Suprapubic skin (tissue), 4 donors: ENCODE data around the gene EPHA1. TPM values are rescaled to one million over a fixed set of nuclear protein-coding genes. Genes with fewer than 3 reads are reported as not detected.
"Not testable (repeated sequence)": the region's sequence is repeated elsewhere in the genome, so short reads cannot be mapped to it uniquely, and the experiment has no call there.

Experiments used
- DNase-seq, 2 donors: peaks; one replicate each; pipeline ENCODE4 v3.0.0-alpha.2; 2019; ENCODE audit warnings: low spot score in 2 of 2
- H3K27ac ChIP-seq: fragments of 200-600 bp; sonication (generic); one replicate; pipeline ENCODE4 v1.5.1; 2019
- H3K27me3 ChIP-seq: fragments of 200-600 bp; sonication (generic); one replicate; pipeline ENCODE4 v1.5.1; 2019
- H3K36me3 ChIP-seq: fragments of 200-600 bp; sonication (generic); one replicate; pipeline ENCODE4 v1.5.1; 2019
- H3K4me1 ChIP-seq: fragments of 200-600 bp; sonication (generic); one replicate; pipeline ENCODE4 v1.5.1; 2019
- H3K4me3 ChIP-seq: fragments of 200-600 bp; sonication (generic); one replicate; pipeline ENCODE4 v1.5.1; 2019; ENCODE audit warnings: mild to moderate bottlenecking
- H3K9me3 ChIP-seq: fragments of 200-600 bp; sonication (generic); one replicate; pipeline ENCODE4 v1.5.1; 2019
- CTCF ChIP-seq, 2 donors: fragments of 200-600 bp in 1 of 2; fragments of 450-650 bp in 1 of 2; sonication (generic) in 1 of 2; IDR thresholded peaks; one replicate each; pipeline ENCODE4 v1.5.1; 2016 to 2019; ENCODE audit warnings: antibody characterized with exemption in 2 of 2, mild to moderate bottlenecking in 1 of 2, moderate library complexity in 1 of 2
- EP300 ChIP-seq: sonication (generic); formaldehyde crosslinking; IDR thresholded peaks from one replicate; pipeline ENCODE4 v1.6.1; 2017; ENCODE audit warnings: antibody characterized with exemption
- POLR2A ChIP-seq, 2 donors: fragments of 450-650 bp; IDR thresholded peaks; one replicate each; pipeline ENCODE4 v1.6.1; 2017; ENCODE audit warnings: antibody characterized with exemption in 2 of 2, mild to moderate bottlenecking in 2 of 2, moderate library complexity in 2 of 2
- POLR2AphosphoS5 ChIP-seq, 3 donors: sonication (generic); formaldehyde crosslinking; IDR thresholded peaks; one replicate each; pipeline ENCODE4 v1.6.1; 2017; ENCODE audit warnings: antibody characterized with exemption in 3 of 3
- WGBS: methylation state at CpG from one replicate; pipeline ENCODE4 v1.1.5; 2018; 5-methylcytosine and 5-hydroxymethylcytosine counted together
- total RNA-seq, 4 donors: library from RNA; depleted of rRNA; stranded (reverse); fragments of >200 nt; gene quantifications; one replicate each; pipeline ENCODE4 v1.1.0, GENCODE V29; 2016

EPHA1 gene
- total RNA-seq, 4 donors from 2014 or later: 60.9 to 94.4 (median 67.7) TPM

GRCh38 chr7:143408252-143408685, 387 bp downstream of the EPHA1 start:
- DNase-seq: no peak
- H3K4me3 ChIP-seq: peak overlapping the region; percentile 54
- no peaks in the 10 kb centered on the region for H3K9me3 ChIP-seq
- 40% methylated on average over 14 of the region's 20 CpGs for WGBS
- peak overlapping the region; percentile 15 for H3K27ac ChIP-seq
- H3K27me3 ChIP-seq: no peaks in the 10 kb centered on the region
- H3K36me3 ChIP-seq: no peaks in the 10 kb centered on the region
- TF ChIP-seq POLR2A (IDR thresholded peaks at IDR 0.05) (no peak), EP300 (no peak), POLR2AphosphoS5 (IDR thresholded peaks at IDR 0.05) (no peak), CTCF (IDR thresholded peaks at IDR 0.05) (no peak)
- H3K4me1 ChIP-seq: peaks cover 48% of the 10 kb centered on the region

- H3K4me1 ChIP-seq: peaks cover 46% of the 10 kb centered on the region
- 27% methylated on average over 13 of the region's 13 CpGs for WGBS
- no peaks in the 10 kb centered on the region for H3K9me3 ChIP-seq
- no peaks in the 10 kb centered on the region for H3K27me3 ChIP-seq
- H3K36me3 ChIP-seq: no peaks in the 10 kb centered on the region
- H3K27ac ChIP-seq: no peak overlapping the region
- H3K4me3 ChIP-seq: peak overlapping the region; percentile 54
- peak in 1 of 2 donors; percentile 55 for DNase-seq
- TF ChIP-seq CTCF (IDR thresholded peaks at IDR 0.05): no peak
- no peak for TF ChIP-seq POLR2AphosphoS5 (IDR thresholded peaks at IDR 0.05)
- TF ChIP-seq EP300: no peak
- no peak for TF ChIP-seq POLR2A (IDR thresholded peaks at IDR 0.05)
These were observed 1.1 kb downstream of the EPHA1 start for GRCh38 chr7:143407287-143408251.

- Histone ChIP-seq H3K27me3 (no peaks in the 10 kb centered on the region), H3K27ac (no peak overlapping the region), H3K36me3 (no peaks in the 10 kb centered on the region), H3K9me3 (no peaks in the 10 kb centered on the region), H3K4me1 (peaks cover 44% of the 10 kb centered on the region), H3K4me3 (no peak overlapping the region)
- WGBS: 85% methylated on average over 3 of the region's 3 CpGs
- no peak for DNase-seq
- TF ChIP-seq EP300: no peak
- TF ChIP-seq CTCF (IDR thresholded peaks at IDR 0.05): no peak
- no peak for TF ChIP-seq POLR2AphosphoS5 (IDR thresholded peaks at IDR 0.05)
- TF ChIP-seq POLR2A (IDR thresholded peaks at IDR 0.05): no peak
These were observed 2.7 kb downstream of the EPHA1 start for GRCh38 chr7:143406002-143406357.

GRCh38 chr7:143405173-143406001, 3.3 kb downstream of the EPHA1 start:
- no peaks in the 10 kb centered on the region for H3K9me3 ChIP-seq
- no peak overlapping the region for H3K27ac ChIP-seq
- no peak for TF ChIP-seq CTCF (IDR thresholded peaks at IDR 0.05)
- no peak for TF ChIP-seq POLR2AphosphoS5 (IDR thresholded peaks at IDR 0.05)
- TF ChIP-seq EP300: no peak
- TF ChIP-seq POLR2A (IDR thresholded peaks at IDR 0.05): no peak
- no peak overlapping the region for H3K4me3 ChIP-seq
- no peaks in the 10 kb centered on the region for H3K36me3 ChIP-seq
- no peak for DNase-seq
- no peaks in the 10 kb centered on the region for H3K27me3 ChIP-seq
- 64% methylated on average over 8 of the region's 9 CpGs for WGBS
- H3K4me1 ChIP-seq: peaks cover 38% of the 10 kb centered on the region

- not testable (repeated sequence) for H3K27ac ChIP-seq, H3K9me3 ChIP-seq, DNase-seq, H3K4me3 ChIP-seq, H3K27me3 ChIP-seq
- H3K36me3 ChIP-seq: peaks cover 23% of the 10 kb centered on the region
- WGBS: 87% methylated on average over 4 of the region's 4 CpGs
- peaks cover 13% of the 10 kb centered on the region for H3K4me1 ChIP-seq
These were observed 6.4 kb downstream of the EPHA1 start for GRCh38 chr7:143402233-143402632.
